ENCODE results near the gene BACE1-AS. TPM values are rescaled to one million over a fixed set of nuclear protein-coding genes. Genes with fewer than 3 reads are reported as not detected.
"Not testable (repeated sequence)": the region's sequence is repeated elsewhere in the genome, so short reads cannot be mapped to it uniquely, and the experiment has no call there.

BACE1-AS gene
- total RNA-seq, 4 donors from 2014 or later, result 2.5 to 7.6 (median 6.3) TPM

DNA sequence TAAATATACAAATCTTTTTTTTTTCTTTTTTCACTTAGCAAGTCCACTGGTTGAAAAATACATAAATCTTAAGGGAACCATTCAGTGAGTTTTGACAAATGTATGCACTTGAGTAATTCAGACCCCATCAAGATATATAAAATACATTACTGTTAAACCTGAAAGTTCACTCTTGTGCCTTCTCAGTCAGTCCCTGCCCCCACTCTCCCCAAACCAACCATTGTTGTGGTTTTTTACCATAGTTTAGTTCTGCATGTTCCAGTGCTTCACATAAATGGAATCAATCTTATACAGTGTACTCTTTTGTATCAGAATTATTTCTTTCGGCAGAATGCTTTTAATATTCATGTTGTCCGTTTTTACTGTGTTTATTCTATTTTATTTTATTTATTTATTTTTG, 32.6 kb upstream of the BACE1-AS start:
- Histone ChIP-seq H3K4me1 (no peaks in the 10 kb centered on the region), H3K27me3 (no peaks in the 10 kb centered on the region), H3K27ac (no peak overlapping the region), H3K4me3 (no peak overlapping the region), H3K36me3 (peaks cover 0 to 39% (median 0%) of the 10 kb centered on the region in 3 donors), H3K9me3 (no peaks in the 10 kb centered on the region)
- no peak for DNase-seq
- TF ChIP-seq, protein P1, sequence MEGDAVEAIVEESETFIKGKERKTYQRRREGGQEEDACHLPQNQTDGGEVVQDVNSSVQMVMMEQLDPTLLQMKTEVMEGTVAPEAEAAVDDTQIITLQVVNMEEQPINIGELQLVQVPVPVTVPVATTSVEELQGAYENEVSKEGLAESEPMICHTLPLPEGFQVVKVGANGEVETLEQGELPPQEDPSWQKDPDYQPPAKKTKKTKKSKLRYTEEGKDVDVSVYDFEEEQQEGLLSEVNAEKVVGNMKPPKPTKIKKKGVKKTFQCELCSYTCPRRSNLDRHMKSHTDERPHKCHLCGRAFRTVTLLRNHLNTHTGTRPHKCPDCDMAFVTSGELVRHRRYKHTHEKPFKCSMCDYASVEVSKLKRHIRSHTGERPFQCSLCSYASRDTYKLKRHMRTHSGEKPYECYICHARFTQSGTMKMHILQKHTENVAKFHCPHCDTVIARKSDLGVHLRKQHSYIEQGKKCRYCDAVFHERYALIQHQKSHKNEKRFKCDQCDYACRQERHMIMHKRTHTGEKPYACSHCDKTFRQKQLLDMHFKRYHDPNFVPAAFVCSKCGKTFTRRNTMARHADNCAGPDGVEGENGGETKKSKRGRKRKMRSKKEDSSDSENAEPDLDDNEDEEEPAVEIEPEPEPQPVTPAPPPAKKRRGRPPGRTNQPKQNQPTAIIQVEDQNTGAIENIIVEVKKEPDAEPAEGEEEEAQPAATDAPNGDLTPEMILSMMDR (IDR thresholded peaks at IDR 0.05), result no peak
- no peak for TF ChIP-seq POLR2A (IDR thresholded peaks at IDR 0.05)

DNA sequence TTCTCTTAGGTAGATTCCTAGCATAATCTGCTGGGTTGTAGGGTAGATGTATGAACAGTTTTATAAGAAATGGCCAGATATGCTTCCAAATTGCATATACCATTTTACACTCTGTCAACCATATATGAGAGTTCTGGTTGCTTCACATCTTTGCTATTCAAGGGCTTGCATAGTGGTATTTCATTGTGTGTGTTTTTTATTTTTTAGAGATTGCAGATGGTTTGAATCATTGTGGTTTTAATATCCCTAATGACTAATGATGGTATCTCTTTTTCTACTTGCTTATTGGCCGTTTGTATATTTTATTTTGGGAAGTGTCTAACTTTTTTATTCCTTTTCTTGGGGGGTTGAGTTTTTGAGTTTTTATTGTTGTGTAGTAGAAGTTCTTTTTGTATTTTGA, 31.7 kb upstream of the BACE1-AS start:
- Histone ChIP-seq H3K36me3 (peaks cover 0 to 30% (median 0%) of the 10 kb centered on the region in 3 donors), H3K4me3 (no peak overlapping the region), H3K27ac (no peak overlapping the region), H3K4me1 (no peaks in the 10 kb centered on the region), H3K27me3 (no peaks in the 10 kb centered on the region), H3K9me3 (no peaks in the 10 kb centered on the region)
- no peak for DNase-seq
- TF ChIP-seq, protein P1 (IDR thresholded peaks at IDR 0.05), result no peak
- no peak for TF ChIP-seq POLR2A (IDR thresholded peaks at IDR 0.05)

DNA sequence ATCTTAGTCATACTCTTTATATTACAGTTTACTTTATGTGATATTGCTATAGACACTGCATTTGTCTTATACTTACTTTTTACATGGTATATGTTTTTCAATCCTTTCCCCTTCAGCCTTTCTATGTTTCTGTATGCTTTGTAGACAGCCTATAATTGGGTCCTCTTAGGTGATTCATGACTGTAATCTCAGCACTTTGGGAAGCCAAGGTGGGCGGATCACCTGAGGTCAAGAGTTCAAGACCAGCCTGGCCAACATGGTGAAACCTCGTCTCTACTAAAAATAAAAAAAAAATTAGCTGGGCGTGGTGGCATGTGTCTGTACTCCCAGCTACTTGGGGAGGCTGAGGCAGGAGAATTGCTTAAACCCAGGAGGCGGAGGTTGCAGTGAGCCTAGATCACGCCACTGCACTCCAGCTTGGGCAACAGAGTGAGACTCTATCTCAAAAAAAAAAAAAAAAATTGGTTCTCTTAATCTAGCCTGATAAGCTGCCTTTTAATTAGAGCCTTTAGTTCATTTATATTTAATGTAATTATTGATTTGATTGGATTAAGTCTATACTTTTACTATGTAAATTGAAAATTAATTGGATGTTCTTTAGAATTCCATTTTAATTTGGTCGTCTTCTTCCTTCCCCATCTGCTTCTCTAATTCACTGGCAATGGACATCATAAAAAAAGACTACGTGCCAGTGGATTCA, 26.4 kb upstream of the BACE1-AS start:
- not testable (repeated sequence) for H3K27me3 ChIP-seq, H3K9me3 ChIP-seq, DNase-seq, H3K4me3 ChIP-seq, H3K27ac ChIP-seq, H3K4me1 ChIP-seq
- H3K36me3 ChIP-seq, result peaks cover 0 to 19% (median 0%) of the 10 kb centered on the region in 3 donors

DNA sequence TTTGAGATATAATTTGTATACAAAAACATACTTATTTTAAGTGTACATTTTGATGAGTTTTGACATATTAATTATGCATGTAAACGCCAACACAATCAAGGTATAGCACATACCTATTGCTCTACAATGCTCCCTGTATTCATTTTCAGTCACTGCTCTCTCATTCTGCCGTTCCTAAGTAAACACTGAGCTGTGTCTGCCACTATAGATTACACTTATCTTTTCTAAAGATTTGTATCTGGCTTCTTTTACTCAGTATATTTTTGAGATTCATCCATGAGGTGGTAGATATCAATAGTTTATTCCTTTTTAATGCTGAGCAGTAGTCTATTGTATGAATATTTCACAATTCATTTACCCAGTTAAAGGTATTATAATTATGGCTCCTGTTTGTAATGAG, 25.4 kb upstream of the BACE1-AS start:
- no peak for DNase-seq
- Histone ChIP-seq H3K4me1 (no peaks in the 10 kb centered on the region), H3K4me3 (no peak overlapping the region), H3K27me3 (no peaks in the 10 kb centered on the region), H3K27ac (no peak overlapping the region), H3K9me3 (no peaks in the 10 kb centered on the region), H3K36me3 (peaks cover 0 to 18% (median 0%) of the 10 kb centered on the region in 3 donors)
- no peak for TF ChIP-seq POLR2A (IDR thresholded peaks at IDR 0.05)
- TF ChIP-seq, protein P1 (IDR thresholded peaks at IDR 0.05), result no peak

DNA sequence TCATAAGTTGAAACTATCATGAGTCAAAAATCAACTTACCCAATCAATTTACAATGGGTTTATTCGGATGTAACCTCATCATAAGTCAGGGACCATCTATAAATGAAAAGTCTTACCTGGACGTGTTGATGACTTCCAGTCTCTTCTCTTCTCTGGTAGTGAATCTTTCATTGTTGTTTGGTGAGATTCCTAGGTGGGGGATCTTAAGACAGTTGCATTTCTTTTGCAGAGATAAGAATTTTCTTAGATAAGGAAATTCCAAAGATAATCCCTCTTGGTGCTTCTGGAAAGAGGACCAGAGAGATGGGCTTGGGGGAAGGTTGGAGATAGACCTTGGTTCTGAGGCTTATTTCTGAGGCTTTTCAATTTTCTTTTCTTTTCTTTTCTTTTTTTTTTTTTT, 21.3 kb upstream of the BACE1-AS start:
- no peak for TF ChIP-seq POLR2A (IDR thresholded peaks at IDR 0.05)
- TF ChIP-seq, protein P1 (IDR thresholded peaks at IDR 0.05), result no peak
- no peaks in the 10 kb centered on the region for H3K27me3 ChIP-seq
- no peak overlapping the region for H3K4me3 ChIP-seq
- H3K36me3 ChIP-seq, result no peaks in the 10 kb centered on the region
- DNase-seq, result no peak
- H3K4me1 ChIP-seq, result no peaks in the 10 kb centered on the region
- H3K27ac ChIP-seq, result no peak overlapping the region
- no peaks in the 10 kb centered on the region for H3K9me3 ChIP-seq

DNA sequence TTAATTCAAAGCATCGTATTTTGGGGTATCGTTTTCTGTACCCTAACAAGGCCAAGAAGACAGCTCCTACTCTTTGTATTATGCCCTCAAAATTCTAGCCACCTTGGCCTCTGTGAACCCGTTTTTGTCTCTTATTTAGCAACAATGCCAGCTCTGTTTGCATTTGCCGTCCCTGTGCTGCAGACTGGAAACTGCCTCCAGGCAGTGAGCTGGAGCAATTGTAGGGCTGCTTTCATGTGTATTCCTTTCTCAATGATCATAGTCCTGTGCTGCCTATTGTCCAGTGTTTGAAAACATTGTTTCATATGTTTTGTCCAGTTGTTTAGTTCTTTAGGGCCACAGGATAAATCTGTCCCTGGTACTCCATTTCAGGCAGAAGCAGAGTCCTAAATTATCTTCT, 19.9 kb upstream of the BACE1-AS start:
- H3K36me3 ChIP-seq, result no peaks in the 10 kb centered on the region
- no peak for DNase-seq
- no peaks in the 10 kb centered on the region for H3K9me3 ChIP-seq
- no peak overlapping the region for H3K4me3 ChIP-seq
- H3K27me3 ChIP-seq, result no peaks in the 10 kb centered on the region
- no peaks in the 10 kb centered on the region for H3K4me1 ChIP-seq
- TF ChIP-seq POLR2A (IDR thresholded peaks at IDR 0.05), result no peak
- TF ChIP-seq, protein P1 (IDR thresholded peaks at IDR 0.05), result no peak
- no peak overlapping the region for H3K27ac ChIP-seq

DNA sequence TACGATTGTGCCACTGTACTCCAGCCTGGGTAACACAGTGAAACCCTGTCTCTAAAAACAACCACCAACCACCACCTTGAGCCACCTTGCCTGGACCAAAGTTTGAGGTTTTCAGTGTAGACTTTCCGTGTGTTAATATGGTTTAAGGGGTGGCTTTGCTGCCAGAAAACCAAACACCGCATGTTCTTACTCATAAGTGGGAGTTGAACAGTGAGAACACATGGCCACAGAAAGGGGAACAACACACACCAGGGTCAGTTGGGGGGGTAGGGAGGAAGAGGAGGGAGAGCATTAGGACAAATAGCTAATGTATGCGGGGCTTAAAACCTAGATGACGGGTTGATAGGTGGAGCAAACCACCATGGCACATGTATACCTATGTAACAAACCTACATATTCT, 19.0 kb upstream of the BACE1-AS start:
- H3K4me1 ChIP-seq, H3K36me3 ChIP-seq, H3K9me3 ChIP-seq, DNase-seq, H3K27me3 ChIP-seq, H3K27ac ChIP-seq, H3K4me3 ChIP-seq: not testable (repeated sequence)
